ENCODE results near the gene EGFL7. TPM values are rescaled to one million over a fixed set of nuclear protein-coding genes. Genes with fewer than 3 reads are reported as not detected.

The EGFL7 gene
- total and polyA plus RNA-seq, 2 of the 13 experiments (the other 11 are each of a cell fraction or from before 2014, with no cell fraction given) = 0.20 to 5.1 TPM

- no peak for TF ChIP-seq ZNF576 (CRISPR knock-in tag; IDR thresholded peaks at IDR 0.05)
- TF ChIP-seq, protein P1, sequence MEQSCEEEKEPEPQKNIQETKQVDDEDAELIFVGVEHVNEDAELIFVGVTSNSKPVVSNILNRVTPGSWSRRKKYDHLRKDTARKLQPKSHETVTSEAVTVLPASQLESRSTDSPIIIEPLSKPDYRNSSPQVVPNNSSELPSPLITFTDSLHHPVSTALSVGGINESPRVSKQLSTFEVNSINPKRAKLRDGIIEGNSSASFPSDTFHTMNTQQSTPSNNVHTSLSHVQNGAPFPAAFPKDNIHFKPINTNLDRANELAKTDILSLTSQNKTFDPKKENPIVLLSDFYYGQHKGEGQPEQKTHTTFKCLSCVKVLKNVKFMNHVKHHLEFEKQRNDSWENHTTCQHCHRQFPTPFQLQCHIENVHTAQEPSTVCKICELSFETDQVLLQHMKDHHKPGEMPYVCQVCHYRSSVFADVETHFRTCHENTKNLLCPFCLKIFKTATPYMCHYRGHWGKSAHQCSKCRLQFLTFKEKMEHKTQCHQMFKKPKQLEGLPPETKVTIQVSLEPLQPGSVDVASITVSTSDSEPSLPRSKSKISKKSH (CRISPR knock-in tag; IDR thresholded peaks at IDR 0.05; ENCODE audit: borderline replicate concordance) = no peak
- peak; percentile 45; the same call in 1 of the 2 replicates for TF ChIP-seq ZC3H13 (CRISPR knock-in tag; IDR thresholded peaks at IDR 0.05)
- TF ChIP-seq STAT5B (CRISPR knock-in tag; IDR thresholded peaks at IDR 0.05) = no peak
- TF ChIP-seq HES4 (CRISPR knock-in tag; IDR thresholded peaks at IDR 0.05; ENCODE audit: borderline replicate concordance) = no peak
- TF ChIP-seq ZNF788 (CRISPR knock-in tag; IDR thresholded peaks at IDR 0.05; ENCODE audit: borderline replicate concordance) = 0 out of 2 replicates have a peak, but pooled peaks have one; percentile 37
- no peak for TF ChIP-seq ZFAT (CRISPR knock-in tag; conservative IDR thresholded peaks at IDR 0.05)
- peak; percentile 52; the same call in 1 of the 2 replicates for TF ChIP-seq ZNF710 (CRISPR knock-in tag; IDR thresholded peaks at IDR 0.05; ENCODE audit: borderline replicate concordance)
- 0 out of 2 replicates have a peak, but pooled peaks have one; percentile 53 for TF ChIP-seq ARHGAP35 (CRISPR knock-in tag; IDR thresholded peaks at IDR 0.05; ENCODE audit: borderline replicate concordance)
- TF ChIP-seq ZFP41 (CRISPR knock-in tag; IDR thresholded peaks at IDR 0.05; ENCODE audit: borderline replicate concordance) = 0 out of 2 replicates have a peak, but pooled peaks have one; percentile 29
- peak; percentile 5; the same call in 1 of the 2 replicates for TF ChIP-seq TARDBP (CRISPR knock-in tag; IDR thresholded peaks at IDR 0.05)
- TF ChIP-seq, protein P2, sequence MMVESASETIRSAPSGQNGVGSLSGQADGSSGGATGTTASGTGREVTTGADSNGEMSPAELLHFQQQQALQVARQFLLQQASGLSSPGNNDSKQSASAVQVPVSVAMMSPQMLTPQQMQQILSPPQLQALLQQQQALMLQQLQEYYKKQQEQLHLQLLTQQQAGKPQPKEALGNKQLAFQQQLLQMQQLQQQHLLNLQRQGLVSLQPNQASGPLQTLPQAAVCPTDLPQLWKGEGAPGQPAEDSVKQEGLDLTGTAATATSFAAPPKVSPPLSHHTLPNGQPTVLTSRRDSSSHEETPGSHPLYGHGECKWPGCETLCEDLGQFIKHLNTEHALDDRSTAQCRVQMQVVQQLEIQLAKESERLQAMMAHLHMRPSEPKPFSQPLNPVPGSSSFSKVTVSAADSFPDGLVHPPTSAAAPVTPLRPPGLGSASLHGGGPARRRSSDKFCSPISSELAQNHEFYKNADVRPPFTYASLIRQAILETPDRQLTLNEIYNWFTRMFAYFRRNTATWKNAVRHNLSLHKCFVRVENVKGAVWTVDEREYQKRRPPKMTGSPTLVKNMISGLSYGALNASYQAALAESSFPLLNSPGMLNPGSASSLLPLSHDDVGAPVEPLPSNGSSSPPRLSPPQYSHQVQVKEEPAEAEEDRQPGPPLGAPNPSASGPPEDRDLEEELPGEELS (CRISPR knock-in tag; IDR thresholded peaks at IDR 0.05) = 0 out of 2 replicates have a peak, but pooled peaks have one; percentile 29
- 0 out of 2 replicates have a peak, but pooled peaks have one; percentile 63 for TF ChIP-seq REL (CRISPR knock-in tag; conservative IDR thresholded peaks at IDR 0.05)
- peak; percentile 22; the same call in 1 of the 2 replicates for TF ChIP-seq MEIS2 (CRISPR knock-in tag; IDR thresholded peaks at IDR 0.05)
- TF ChIP-seq ZNF292 (CRISPR knock-in tag; IDR thresholded peaks at IDR 0.05; ENCODE audit: borderline replicate concordance, low read depth) = peak; percentile 35
- TF ChIP-seq, protein P3, sequence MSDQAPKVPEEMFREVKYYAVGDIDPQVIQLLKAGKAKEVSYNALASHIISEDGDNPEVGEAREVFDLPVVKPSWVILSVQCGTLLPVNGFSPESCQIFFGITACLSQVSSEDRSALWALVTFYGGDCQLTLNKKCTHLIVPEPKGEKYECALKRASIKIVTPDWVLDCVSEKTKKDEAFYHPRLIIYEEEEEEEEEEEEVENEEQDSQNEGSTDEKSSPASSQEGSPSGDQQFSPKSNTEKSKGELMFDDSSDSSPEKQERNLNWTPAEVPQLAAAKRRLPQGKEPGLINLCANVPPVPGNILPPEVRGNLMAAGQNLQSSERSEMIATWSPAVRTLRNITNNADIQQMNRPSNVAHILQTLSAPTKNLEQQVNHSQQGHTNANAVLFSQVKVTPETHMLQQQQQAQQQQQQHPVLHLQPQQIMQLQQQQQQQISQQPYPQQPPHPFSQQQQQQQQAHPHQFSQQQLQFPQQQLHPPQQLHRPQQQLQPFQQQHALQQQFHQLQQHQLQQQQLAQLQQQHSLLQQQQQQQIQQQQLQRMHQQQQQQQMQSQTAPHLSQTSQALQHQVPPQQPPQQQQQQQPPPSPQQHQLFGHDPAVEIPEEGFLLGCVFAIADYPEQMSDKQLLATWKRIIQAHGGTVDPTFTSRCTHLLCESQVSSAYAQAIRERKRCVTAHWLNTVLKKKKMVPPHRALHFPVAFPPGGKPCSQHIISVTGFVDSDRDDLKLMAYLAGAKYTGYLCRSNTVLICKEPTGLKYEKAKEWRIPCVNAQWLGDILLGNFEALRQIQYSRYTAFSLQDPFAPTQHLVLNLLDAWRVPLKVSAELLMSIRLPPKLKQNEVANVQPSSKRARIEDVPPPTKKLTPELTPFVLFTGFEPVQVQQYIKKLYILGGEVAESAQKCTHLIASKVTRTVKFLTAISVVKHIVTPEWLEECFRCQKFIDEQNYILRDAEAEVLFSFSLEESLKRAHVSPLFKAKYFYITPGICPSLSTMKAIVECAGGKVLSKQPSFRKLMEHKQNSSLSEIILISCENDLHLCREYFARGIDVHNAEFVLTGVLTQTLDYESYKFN (CRISPR knock-in tag; conservative IDR thresholded peaks at IDR 0.05) = peak; percentile 91
- TF ChIP-seq ZNF24 (IDR thresholded peaks at IDR 0.05) = no peak
- TF ChIP-seq TEAD3 (CRISPR knock-in tag; optimal IDR thresholded peaks at IDR 0.05; ENCODE audit: borderline replicate concordance) = peak; percentile 47
- TF ChIP-seq BCL6 (CRISPR knock-in tag; IDR thresholded peaks at IDR 0.05) = peak; percentile 87
Measured at GRCh38 chr9:136697146-136697820, 34.6 kb downstream of the EGFL7 start (continued).

Measured in HepG2 (cell line).